WERI-Rb-1 (cell line): ENCODE measurements around the gene ART3.

Experiments used
- DNase-seq: peaks from one replicate; pipeline ENCODE4 v3.0.0-alpha.2; 2020
- H3K27ac ChIP-seq: fragments of 250-450 bp; sonication (Bioruptor Pico); 2 replicates; pipeline ENCODE4 v1.5.1; 2020; ENCODE audit warnings: mild to moderate bottlenecking, moderate library complexity
- H3K27me3 ChIP-seq: fragments of 250-450 bp; sonication (Bioruptor Pico); 2 replicates; pipeline ENCODE4 v1.5.1; 2021; ENCODE audit warnings: mild to moderate bottlenecking, low read depth, moderate library complexity; ENCODE audit not compliant: insufficient read depth, severe bottlenecking
- H3K36me3 ChIP-seq: fragments of 250-450 bp; sonication (Bioruptor Pico); 2 replicates; pipeline ENCODE4 v1.5.1; 2020; ENCODE audit warnings: mild to moderate bottlenecking, moderate library complexity
- H3K4me3 ChIP-seq: 2 replicates; pipeline ENCODE4 v1.5.1; 2011; ENCODE audit warnings: low read depth, mild to moderate bottlenecking, control low read depth, low read length
- H3K9me3 ChIP-seq: fragments of 250-450 bp; sonication (Bioruptor Pico); 2 replicates; pipeline ENCODE4 v1.5.1; 2021; ENCODE audit warnings: mild to moderate bottlenecking, moderate library complexity; ENCODE audit not compliant: severe bottlenecking
- CTCF ChIP-seq: IDR thresholded peaks from 2 replicates; pipeline ENCODE4 v1.5.1; 2011; ENCODE audit warnings: low read depth, mild to moderate bottlenecking, control low read depth, inconsistent platforms, low read length

The ART3 gene

GRCh38 chr4:76090241-76090691 lies 15.8 kb downstream of the ART3 start:
- H3K27me3 ChIP-seq, result no peaks in the 10 kb centered on the region
- no peak for DNase-seq
- H3K9me3 ChIP-seq, result no peaks in the 10 kb centered on the region
- no peaks in the 10 kb centered on the region for H3K36me3 ChIP-seq
- no peak overlapping the region for H3K4me3 ChIP-seq
- TF ChIP-seq CTCF, result no peak
- no peak overlapping the region for H3K27ac ChIP-seq

- Histone ChIP-seq H3K4me3 (no peak overlapping the region), H3K36me3 (no peaks in the 10 kb centered on the region), H3K9me3 (no peaks in the 10 kb centered on the region), H3K27me3 (no peaks in the 10 kb centered on the region), H3K27ac (no peak overlapping the region)
- DNase-seq, result no peak
- TF ChIP-seq CTCF, result no peak
These were observed 16.5 kb downstream of the ART3 start for GRCh38 chr4:76091052-76091451.

GRCh38 chr4:76095568-76095967 lies 21.1 kb downstream of the ART3 start:
- DNase-seq, result no peak
- no peak overlapping the region for H3K4me3 ChIP-seq
- TF ChIP-seq CTCF, result no peak
- H3K27ac ChIP-seq, result no peak overlapping the region
- H3K36me3 ChIP-seq, result no peaks in the 10 kb centered on the region
- H3K9me3 ChIP-seq, result no peaks in the 10 kb centered on the region
- H3K27me3 ChIP-seq, result no peaks in the 10 kb centered on the region

- Histone ChIP-seq H3K9me3 (no peaks in the 10 kb centered on the region), H3K36me3 (no peaks in the 10 kb centered on the region), H3K4me3 (no peak overlapping the region), H3K27ac (no peak overlapping the region), H3K27me3 (no peaks in the 10 kb centered on the region)
- TF ChIP-seq CTCF, result no peak
- no peak for DNase-seq
These were observed 21.6 kb downstream of the ART3 start for GRCh38 chr4:76096076-76096475.

- DNase-seq, result no peak
- no peaks in the 10 kb centered on the region for H3K27me3 ChIP-seq
- no peaks in the 10 kb centered on the region for H3K36me3 ChIP-seq
- TF ChIP-seq CTCF, result no peak
- H3K27ac ChIP-seq, result no peak overlapping the region
- H3K4me3 ChIP-seq, result no peak overlapping the region
- H3K9me3 ChIP-seq, result no peaks in the 10 kb centered on the region
These were observed 31.1 kb downstream of the ART3 start for GRCh38 chr4:76105652-76106051.

- TF ChIP-seq CTCF, result no peak
- no peak overlapping the region for H3K4me3 ChIP-seq
- H3K27me3 ChIP-seq, result no peaks in the 10 kb centered on the region
- DNase-seq, result no peak
- no peaks in the 10 kb centered on the region for H3K36me3 ChIP-seq
- H3K9me3 ChIP-seq, result no peaks in the 10 kb centered on the region
- H3K27ac ChIP-seq, result no peak overlapping the region
These were observed 31.9 kb downstream of the ART3 start for GRCh38 chr4:76106442-76106841.
